HG03521 (cell line): ENCODE data around the gene CLEC2B.

Source experiments
- ATAC-seq: cut with Tn5 transposase; IDR thresholded peaks from one replicate; pipeline ENCODE4 v1.9.1; 2021; ENCODE audit warnings: mild to moderate bottlenecking, moderate library complexity; ENCODE audit not compliant: unreplicated experiment

Gene CLEC2B

GRCh38 chr12:9870286-9870866, 1.2 kb upstream of the CLEC2B start:
- no peak for ATAC-seq

GRCh38 chr12:9868951-9869306, 225 bp downstream of the CLEC2B start:
- ATAC-seq, result no peak

GRCh38 chr12:9868311-9868801, 798 bp downstream of the CLEC2B start:
- no peak for ATAC-seq

- ATAC-seq, result no peak
Observed at GRCh38 chr12:9867531-9867930, 1.6 kb downstream of the CLEC2B start.

- ATAC-seq, result no peak
Observed at GRCh38 chr12:9866860-9867269, 2.3 kb downstream of the CLEC2B start.

- ATAC-seq, result no peak
Observed at GRCh38 chr12:9864913-9865675, 4.1 kb downstream of the CLEC2B start.

- no peak for ATAC-seq
Observed at GRCh38 chr12:9858135-9858534, 11.0 kb downstream of the CLEC2B start.

- no peak for ATAC-seq
Observed at GRCh38 chr12:9856894-9857293, 12.3 kb downstream of the CLEC2B start.

- ATAC-seq, result no peak
Observed at GRCh38 chr12:9856151-9856550, 13.0 kb downstream of the CLEC2B start.

GRCh38 chr12:9851927-9852326, 17.2 kb downstream of the CLEC2B start:
- no peak for ATAC-seq

GRCh38 chr12:9851050-9851449, 18.1 kb downstream of the CLEC2B start:
- no peak for ATAC-seq

GRCh38 chr12:9848899-9849298, 20.3 kb downstream of the CLEC2B start:
- no peak for ATAC-seq

GRCh38 chr12:9843407-9843806, 25.7 kb downstream of the CLEC2B start:
- ATAC-seq, result no peak

- no peak for ATAC-seq
Observed at GRCh38 chr12:9831720-9832119, 37.4 kb downstream of the CLEC2B start.

- ATAC-seq, result no peak
Observed at GRCh38 chr12:9829982-9830381, 39.2 kb downstream of the CLEC2B start.

- ATAC-seq, result no peak
Observed at GRCh38 chr12:9829483-9829882, 39.7 kb downstream of the CLEC2B start.

GRCh38 chr12:9827209-9827888, 41.8 kb downstream of the CLEC2B start, which contains the start of gene KLRF1:
Gene KLRF1, plus strand, starts transcription at chr12:9827481. Its CDS starts 64 bp downstream, at chr12:9827545.
- no peak for ATAC-seq

- ATAC-seq, result no peak
Observed at GRCh38 chr12:9820281-9820930, 48.7 kb downstream of the CLEC2B start.

- peak; percentile 79 for ATAC-seq
Observed at GRCh38 chr12:9813821-9814798, 55.0 kb downstream of the CLEC2B start.

GRCh38 chr12:9811621-9812020, 57.5 kb downstream of the CLEC2B start:
- ATAC-seq, result no peak
